Forelimb muscle (tissue), 1 donor: Measurements from ENCODE around the gene DST. TPM values are rescaled to one million over a fixed set of nuclear protein-coding genes. Genes with fewer than 3 reads are reported as not detected.
A peak's percentile ranks its signal among the peaks of the same experiment; 100 is the strongest.
"Not testable (repeated sequence)": the region's sequence is repeated elsewhere in the genome, so short reads cannot be mapped to it uniquely, and the experiment has no call there.

Experiments used
- DNase-seq: peaks from one replicate; pipeline ENCODE4 v3.0.0-alpha.2; 2013; ENCODE audit warnings: low read depth
- polyA plus RNA-seq: library from polyadenylated mRNA; unstranded; fragments of 120-200 nt; gene quantifications from one replicate; pipeline ENCODE4 v1.2.1, GENCODE V29; 2013; ENCODE audit not compliant: insufficient read length

The DST gene
- polyA plus RNA-seq, 1 donor, result 192 TPM

GRCh38 chr6:56571605-56572004 lies 71.1 kb downstream of the DST start:
- DNase-seq, result no peak

- DNase-seq, result no peak
Measured at GRCh38 chr6:56570413-56571359, 72.0 kb downstream of the DST start.

DNA sequence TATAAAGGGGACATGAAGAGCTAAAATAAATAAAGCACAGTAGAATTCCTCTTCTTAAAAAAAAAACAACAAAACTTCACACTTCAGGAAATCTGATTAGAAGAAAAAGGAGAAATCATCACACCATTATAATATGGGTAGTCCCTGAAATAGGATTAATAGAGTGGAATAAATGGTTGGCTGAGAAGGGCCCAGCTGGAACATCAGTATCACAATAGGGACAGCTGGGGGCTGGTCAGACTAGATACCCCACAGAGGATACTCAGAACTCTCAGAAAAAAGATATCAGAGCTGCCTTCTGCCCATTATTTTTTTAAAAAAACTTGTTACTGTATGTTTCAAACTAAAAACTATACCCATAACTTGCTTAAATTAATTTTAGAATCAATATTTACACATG lies 75.2 kb downstream of the DST start:
- no peak for DNase-seq

GRCh38 chr6:56562730-56563129 lies 80.0 kb downstream of the DST start:
- not testable (repeated sequence) for DNase-seq

GRCh38 chr6:56556751-56557540 lies 85.7 kb downstream of the DST start:
- DNase-seq, result no peak

- DNase-seq, result no peak
Measured at GRCh38 chr6:56555438-56555872, 87.2 kb downstream of the DST start.

DNA sequence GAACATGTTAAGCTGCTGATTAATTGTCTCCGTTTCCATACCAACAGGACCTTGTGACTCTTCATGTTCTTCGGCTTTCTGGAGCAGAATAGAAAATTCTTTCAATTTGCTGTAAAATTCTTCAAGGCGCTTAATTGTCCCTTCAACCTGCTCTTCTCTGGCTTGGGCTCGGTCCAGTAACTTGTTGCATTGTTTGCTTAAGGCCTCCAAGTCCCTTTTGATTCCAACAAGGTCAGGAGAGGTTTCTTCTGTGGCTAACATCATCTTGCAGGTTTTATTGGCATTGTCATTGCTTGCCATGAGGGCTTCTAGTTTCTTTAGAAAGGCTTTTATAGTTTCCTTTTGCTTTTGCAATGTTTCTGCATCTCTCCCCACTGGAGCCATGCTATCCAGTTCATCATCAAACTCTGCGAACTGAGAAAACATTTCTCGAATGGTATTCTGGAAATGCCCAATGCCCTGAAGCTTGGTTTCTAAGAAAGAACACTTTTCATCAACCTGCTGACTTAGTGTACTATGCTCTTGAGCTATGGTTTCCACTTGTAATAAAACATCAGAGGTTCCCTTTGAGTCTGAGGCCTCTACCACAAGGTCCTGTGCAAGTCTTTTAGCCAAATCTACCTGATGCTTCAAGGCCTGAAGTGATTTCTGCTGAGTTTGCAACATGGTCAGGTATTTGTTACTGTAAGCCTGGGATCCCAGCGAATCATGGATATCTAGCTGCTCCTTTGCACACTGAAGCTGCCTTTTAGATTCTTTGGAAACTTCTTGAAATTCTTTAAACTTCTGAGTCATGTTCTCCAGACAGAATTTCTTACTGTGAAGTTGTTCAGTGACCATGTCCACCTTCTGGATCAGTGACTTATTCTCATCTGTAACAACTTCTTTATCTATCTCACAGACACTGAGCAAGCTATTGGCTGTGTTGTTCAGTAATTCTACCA lies 90.2 kb downstream of the DST start:
- no peak for DNase-seq

DNA sequence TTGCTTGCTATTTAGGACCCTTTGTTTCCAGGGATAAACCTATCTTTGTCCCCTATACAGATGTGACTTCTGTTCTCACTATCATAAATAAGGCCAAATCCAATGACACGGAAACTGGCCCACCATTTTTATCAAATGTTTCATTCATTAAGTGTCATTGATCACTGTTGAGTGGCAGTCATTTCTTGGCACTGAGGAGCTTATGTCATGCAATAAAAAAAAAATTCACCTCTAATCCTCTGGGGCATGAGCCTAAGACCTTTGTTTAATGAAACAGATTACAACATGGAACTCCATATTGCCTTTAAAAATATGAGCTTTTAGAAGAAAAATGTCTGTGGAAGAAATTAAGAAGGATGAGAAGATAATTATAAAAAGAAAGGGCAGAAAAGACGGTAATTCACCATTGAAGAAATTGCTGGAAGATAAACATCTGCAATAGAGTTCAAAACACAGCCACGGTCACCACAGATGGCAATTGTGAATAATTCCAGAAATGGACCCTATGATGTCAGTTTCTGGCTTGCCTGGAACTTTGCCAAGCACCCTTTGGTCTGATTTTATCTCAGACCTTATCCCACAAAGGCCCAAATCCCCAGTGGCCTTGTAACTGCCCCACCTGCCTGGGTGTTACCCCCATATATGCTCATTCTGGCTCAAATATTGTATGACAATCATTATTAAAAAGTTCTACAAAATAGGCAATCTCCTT lies 91.1 kb downstream of the DST start:
- no peak for DNase-seq

GRCh38 chr6:56550301-56550700 lies 92.4 kb downstream of the DST start:
- DNase-seq, result no peak

GRCh38 chr6:56549014-56549413 lies 93.7 kb downstream of the DST start:
- no peak for DNase-seq

DNA sequence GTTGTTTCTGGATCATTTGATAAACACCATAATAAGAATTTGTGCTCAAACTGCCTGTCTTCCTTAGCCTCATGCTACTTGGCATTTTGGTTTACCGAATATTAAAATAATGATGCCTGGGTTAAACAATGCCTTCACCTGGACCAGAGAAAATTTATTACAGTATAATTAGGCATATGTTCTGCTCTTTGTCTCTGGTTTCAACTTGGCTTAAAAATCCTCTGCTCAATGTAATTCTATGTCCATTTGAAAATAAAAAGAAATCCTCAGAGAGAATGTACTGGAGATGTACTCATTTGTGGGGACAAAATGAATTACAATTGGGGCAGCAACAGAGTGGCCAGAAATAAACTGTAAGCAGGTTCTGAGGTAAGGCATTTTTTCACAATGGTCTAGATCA lies 95.0 kb downstream of the DST start:
- DNase-seq, result no peak

GRCh38 chr6:56542364-56543331 lies 100.0 kb downstream of the DST start:
- peak; percentile 91 for DNase-seq

- DNase-seq, result no peak
Measured at GRCh38 chr6:56541741-56542360, 100.8 kb downstream of the DST start.

- DNase-seq, result no peak
Measured at GRCh38 chr6:56541030-56541600, 101.6 kb downstream of the DST start.

DNA sequence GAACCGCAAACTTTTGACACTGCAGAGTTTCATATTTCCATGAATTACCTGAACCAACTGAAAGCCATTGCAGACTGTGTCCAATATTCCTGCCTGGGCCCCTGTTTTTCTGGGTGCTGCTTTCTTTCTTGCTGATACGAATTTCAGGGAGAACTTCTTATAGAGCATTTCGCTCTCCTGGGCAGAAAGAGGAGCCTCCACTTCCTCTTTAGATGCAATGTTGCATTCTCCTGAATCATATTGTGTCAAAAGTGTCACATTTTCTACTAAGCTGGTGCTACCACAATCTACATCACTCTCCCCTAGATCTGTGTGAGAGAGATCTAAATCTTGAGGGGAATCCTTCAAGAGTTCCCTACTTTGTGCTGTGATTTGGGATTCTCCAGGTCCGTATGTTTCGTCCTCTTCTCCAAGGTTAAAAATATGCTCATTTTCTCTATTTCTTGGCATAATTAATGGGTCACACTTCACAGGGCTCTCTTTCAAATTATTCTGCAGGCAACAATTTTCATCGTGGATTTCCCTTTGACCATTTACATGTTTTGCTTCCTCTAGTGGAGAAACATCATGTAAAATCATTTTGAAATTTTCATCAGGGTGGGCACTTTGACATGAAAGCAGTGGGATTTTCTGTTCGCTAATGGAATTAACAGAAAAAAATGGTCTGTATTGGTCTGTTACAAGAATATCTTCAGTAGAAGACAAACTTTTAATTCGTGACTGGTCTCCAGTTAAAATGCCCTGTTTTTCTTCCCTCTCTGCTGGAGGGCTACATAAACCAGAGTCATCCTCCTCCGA lies 102.3 kb downstream of the DST start:
- DNase-seq, result no peak

DNA sequence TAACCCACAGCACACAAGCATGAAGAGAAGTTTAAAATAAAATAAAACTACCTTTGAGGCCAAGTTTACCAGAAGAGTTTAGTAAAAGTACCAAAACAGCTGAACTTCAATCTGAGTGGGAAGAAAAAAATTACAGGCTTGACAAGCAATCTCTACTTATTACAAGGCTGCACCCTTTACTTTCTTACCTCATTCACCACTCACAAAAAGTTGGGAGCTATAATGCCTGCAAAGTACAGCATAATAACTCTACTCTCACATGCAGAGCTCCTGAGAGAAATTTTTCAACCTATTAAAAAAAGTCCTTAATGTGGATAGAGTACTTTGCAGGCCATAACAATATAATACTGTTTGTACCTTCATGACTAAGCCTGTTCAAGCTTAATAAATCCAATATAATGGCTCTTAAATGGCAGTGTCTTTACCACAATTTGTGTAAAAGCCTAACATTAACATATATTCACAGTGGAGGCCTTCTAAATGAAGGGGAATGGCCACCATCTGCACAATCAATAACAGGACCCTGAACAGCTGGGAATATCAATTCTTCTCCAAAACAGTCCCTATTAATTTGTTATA lies 103.1 kb downstream of the DST start:
- DNase-seq, result no peak

GRCh38 chr6:56538851-56539250 lies 103.8 kb downstream of the DST start:
- DNase-seq, result no peak
